ENCODE measurements around the gene DNAJC13.
"Not testable (repeated sequence)": the region's sequence is repeated elsewhere in the genome, so short reads cannot be mapped to it uniquely, and the experiment has no call there.

Gene DNAJC13

GRCh38 chr3:132543011-132543739 is 125.9 kb downstream of the DNAJC13 start:
- no peak for DNase-seq (ENCODE audit: low read depth, low spot score)

DNA sequence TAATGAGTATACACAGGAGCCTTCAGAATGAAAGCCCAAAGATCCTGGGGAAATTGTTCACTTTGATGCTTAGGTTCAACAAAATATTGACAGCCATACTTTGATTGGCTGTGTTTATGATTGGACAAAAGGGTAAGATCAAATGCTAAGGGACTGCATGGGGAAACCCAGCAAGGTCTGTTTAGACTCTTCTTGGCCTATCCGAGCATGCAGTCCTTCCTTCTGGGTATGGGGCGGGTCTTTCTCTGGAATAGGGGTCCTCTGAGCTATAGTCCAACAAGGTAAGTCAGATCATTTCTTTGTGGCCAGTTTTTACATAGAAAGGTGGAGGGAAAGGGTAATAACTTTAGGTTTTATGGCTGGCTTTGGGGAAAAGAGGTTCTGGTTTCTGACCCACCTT is 126.8 kb downstream of the DNAJC13 start:
- no peak for DNase-seq (ENCODE audit: low read depth, low spot score)

GRCh38 chr3:132545471-132545870 is 128.2 kb downstream of the DNAJC13 start:
- no peak for DNase-seq (ENCODE audit: low read depth, low spot score)

DNA sequence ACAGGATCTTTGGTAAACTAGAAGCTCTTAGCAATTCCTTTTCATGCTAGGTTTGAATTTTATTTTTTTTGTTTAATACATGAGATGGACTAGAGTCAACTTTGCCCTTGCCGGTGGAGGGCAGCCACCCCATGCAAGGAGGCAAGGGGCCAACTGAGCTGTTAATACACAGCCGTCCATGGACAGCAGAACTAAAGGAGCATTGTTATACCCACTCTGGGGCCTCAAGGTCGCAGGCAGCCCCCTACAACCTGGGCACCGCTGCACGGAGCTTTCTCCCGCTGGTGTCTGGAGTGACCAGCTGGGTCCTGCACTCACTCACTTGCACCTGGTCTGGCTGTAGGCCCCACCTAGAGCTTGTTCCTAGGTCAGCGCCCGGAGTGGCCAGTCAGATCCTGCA is 131.9 kb downstream of the DNAJC13 start:
- DNase-seq (ENCODE audit: low read depth, low spot score): no peak

- no peak for DNase-seq (ENCODE audit: low read depth, low spot score)
Measured at GRCh38 chr3:132549890-132550578, 132.7 kb downstream of the DNAJC13 start.

- no peak for DNase-seq (ENCODE audit: low read depth, low spot score)
Measured at GRCh38 chr3:132550579-132551305, 133.4 kb downstream of the DNAJC13 start.

DNA sequence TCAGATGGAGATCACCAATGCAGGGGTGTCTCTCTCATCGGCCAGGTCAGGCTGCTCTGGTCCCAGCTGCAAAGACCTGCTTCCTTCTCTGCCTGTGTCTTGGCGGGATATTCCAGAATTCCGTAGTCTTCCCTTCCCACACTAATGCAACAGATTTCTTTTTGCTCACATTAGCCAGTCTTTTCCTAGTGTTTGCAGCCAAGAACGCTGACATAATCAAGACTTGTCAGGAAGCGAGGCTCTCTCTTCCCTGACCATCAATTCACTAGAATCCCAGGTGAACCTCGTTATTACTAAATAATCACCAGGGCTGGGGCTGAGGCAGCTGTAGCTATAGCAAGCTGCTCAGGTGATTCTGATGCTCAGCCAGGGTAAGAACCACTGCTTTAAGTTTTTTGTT is 136.5 kb downstream of the DNAJC13 start:
- DNase-seq (ENCODE audit: low read depth, low spot score): no peak

GRCh38 chr3:132554437-132554836 is 137.1 kb downstream of the DNAJC13 start:
- DNase-seq (ENCODE audit: low read depth, low spot score): no peak

- DNase-seq (ENCODE audit: low read depth, low spot score): no peak
Measured at GRCh38 chr3:132555306-132556035, 138.2 kb downstream of the DNAJC13 start.

GRCh38 chr3:132556036-132556386 is 138.7 kb downstream of the DNAJC13 start:
- DNase-seq (ENCODE audit: low read depth, low spot score): not testable (repeated sequence)

GRCh38 chr3:132556508-132557159 is 139.3 kb downstream of the DNAJC13 start:
- DNase-seq (ENCODE audit: low read depth, low spot score): no peak

- no peak for DNase-seq (ENCODE audit: low read depth, low spot score)
Measured at GRCh38 chr3:132561003-132561402, 143.7 kb downstream of the DNAJC13 start.

DNA sequence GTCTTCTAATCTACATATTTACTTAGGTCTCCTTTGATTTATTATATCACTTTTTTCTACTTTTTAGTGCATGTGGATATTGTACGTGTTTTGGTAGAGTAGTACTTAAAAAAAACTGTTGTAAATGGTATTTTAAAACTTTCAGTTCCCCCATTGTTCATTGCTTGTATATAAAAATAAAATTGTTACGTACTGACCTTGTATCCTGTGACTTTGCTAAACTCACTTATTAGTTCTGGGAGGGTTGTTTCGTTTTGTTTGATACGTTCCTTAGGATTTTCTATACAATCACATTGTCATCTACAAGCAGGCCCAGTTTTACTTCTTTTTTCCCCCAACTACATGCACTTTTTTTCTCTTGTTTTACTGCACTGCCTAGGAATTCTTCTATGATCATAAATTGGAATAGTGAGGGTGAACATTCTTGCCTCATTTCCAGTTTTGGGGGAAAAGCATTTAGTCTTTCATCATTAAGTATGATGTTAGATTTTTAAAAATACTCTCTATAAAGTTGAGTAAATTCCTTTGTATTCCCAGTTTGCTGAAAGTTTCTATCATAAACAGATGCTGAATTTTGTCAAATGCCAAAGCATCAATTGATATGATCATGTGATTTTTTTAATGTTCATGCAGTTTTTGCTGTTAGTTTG is 146.2 kb downstream of the DNAJC13 start:
- no peak for DNase-seq (ENCODE audit: low read depth, low spot score)

- no peak for DNase-seq (ENCODE audit: low read depth, low spot score)
Measured at GRCh38 chr3:132564070-132564465, 146.8 kb downstream of the DNAJC13 start.

GRCh38 chr3:132568422-132568821 is 151.1 kb downstream of the DNAJC13 start:
- no peak for DNase-seq (ENCODE audit: low read depth, low spot score)

DNA sequence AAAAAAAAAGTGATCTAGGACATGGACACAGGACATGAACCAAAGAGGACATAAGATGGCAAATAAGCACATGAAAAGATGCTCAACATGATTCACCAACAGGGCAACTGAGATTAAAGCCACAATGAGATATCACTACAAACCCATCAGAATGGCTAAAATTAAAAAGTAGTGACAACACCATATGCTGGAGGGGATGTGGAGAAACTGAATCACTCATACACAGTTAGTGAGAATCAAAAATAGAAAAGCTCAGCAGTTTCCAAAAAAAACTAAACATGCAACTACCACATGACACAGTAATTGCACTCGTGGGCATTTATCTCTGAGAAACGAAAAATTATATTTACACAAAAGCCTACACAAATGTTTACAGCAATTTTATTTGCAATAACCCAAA is 151.9 kb downstream of the DNAJC13 start:
- no peak for DNase-seq (ENCODE audit: low read depth, low spot score)

DNA sequence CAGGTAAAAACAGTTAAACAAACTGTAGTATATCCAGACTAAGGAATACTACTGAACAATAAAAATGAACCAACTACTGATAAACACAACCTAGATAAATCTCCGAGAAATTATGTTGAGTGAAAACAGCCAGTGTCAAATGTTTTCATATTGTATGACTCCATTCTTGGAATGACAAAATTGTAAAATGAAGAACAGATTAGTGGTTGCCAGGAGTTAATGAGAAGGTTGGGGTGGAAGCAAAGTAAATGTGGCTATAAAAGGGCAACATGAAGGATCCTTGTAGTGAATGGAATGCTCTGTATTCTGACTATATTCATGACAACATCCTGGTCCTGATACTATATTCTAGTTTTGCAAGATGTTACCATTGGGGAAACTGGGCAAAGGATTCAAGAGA is 152.3 kb downstream of the DNAJC13 start:
- DNase-seq (ENCODE audit: low read depth, low spot score): no peak

DNA sequence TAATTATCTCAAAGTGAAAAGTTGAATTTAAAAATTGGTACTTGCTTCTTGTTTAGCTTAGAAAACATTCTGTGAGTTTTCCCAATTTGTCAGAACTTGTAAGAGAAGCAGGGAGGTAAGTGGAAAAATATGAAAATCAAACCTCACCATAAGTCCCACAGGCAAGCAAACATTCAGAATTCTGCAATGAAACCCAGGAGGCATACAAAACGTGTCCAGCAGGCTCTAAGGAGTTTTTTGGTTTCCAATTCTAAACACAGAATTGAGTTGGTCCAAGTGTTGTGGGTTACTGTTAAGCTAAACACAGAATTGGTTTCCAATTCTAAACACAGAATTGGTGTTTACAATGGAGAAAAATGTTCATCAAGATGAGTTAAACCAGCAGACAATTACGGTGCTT is 152.7 kb downstream of the DNAJC13 start:
- no peak for DNase-seq (ENCODE audit: low read depth, low spot score)

DNA sequence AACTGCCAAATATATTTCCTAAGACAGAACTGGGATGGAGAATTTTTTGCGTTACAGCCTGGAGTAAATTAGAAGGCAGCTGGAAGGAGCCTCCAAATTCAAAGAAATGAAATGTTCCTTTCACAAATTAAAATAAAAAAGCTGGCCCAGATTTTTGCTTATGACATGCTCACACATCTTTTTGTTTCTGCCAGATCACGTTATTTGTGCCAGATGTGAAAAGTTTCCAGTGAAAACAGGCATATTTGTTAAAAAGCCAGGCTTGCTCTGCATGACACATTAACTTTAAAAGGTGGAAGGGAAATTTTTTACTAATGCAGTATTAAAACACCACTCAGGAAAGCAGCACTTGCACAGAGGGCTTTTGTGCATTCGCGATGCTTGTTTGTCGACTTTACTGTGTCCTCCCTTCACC is 156.5 kb downstream of the DNAJC13 start:
- no peak for DNase-seq (ENCODE audit: low read depth, low spot score)

DNA sequence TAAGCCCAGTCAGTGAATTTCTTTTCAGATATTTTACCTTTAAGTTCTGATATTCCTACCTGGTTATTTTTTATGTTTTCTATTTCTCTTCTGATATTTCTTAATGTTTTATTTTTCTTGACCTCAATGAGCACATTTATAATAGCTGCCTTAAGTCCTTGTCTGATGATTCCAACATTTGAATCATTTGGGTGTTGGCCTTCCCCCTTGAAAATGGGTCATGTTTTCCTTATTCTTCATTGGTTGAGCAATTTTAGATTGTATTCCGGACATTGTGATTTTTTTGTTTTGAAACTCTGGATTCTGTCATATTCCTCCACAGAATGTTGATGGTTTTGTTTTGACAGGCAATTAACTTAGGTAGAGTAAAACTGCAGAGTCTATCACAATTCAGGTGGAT is 170.1 kb downstream of the DNAJC13 start:
- DNase-seq (ENCODE audit: low read depth, low spot score): no peak
